ENCODE results near the gene GJA4.
"Not testable (repeated sequence)": the region's sequence is repeated elsewhere in the genome, so short reads cannot be mapped to it uniquely, and the experiment has no call there.

Gene GJA4

DNA sequence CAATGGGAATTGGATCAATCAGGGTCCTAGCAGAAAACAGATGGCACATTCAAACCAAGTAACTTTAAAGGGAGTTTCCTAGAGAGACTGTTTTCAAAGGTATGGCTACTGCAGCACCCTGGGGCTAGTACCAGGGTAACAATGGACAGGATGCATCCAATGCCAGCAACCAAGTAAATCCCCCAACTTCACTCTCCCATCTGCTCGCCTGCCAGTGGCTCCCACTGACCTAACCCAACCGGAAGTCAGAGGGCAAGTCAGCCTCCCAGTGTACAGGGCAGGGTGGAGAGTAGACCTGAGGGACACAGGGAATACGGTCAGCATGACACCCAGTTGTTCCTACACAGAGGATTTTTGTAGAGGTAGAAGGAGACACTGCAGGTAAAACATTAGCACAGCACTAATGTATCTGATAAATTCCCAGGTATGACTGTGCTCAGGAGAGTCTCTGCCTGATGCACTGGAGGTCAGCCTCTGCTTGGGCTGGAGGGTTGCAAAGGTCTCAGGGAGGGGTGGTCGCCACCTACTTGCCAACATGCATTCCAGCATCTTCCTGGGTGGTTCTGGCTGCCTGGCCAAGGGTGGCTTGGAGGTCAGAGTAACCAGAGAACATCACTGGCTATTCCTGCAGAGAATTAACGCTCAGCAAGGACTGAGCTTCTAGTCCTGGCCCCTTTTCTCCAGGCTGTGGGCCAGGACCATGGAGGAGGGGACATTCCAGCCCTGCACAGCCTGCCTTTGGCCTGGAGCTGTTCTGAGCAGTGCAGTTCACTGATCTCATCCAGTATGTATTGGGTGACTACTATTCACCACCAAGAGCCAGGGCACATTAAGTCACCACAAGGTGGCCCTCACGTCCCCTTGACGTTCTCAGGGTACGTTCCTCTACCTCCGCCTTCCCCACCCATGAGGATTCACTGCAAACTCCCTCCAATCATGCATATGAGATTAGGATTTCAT is 5.1 kb upstream of the GJA4 start:
- no peak for DNase-seq

DNA sequence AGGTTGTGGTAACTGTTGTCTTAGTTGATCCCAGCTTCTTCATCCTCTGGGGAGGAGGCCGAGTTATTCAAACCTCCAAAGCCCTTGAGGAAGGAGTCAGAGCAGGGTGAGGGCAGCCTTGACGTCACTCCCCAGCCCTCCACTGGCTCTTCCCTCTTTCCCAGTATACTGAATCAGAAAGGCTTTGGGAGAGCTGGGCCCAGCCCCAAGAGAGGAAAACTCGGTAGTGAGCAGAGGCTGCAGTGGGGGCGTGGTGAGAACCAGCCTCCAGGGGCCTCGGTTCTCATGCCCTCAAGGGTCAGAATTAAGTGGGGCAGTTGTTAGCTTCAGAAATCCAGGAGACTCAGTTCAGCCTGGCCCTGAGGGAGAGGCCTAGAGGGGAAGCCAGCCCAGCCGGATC is 1.8 kb upstream of the GJA4 start:
- no peak for DNase-seq

DNA sequence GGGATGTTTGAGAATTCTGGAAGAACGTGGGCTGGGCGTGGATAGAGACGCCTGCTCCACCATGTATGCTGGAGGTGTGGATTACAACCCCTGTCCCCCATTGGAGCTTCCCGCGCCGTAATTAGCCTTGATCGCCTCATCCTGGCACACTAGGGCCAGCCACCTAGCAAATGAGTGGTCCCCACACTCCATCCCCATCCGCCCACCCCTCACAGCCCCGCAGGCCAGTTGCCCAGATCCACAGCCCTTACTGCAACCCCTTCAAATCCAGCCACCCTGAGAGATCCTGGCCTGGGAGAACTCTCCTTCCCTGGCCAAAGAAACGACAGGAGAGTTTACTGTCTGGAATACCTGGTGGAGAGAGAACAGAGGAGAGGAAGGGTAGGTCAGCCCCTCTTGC is 375 bp upstream of the GJA4 start:
- DNase-seq: no peak

- DNase-seq: no peak
Measured at GRCh38 chr1:34794001-34794789, 1.4 kb downstream of the GJA4 start.

- no peak for DNase-seq
Measured at GRCh38 chr1:34794790-34795180, 2.0 kb downstream of the GJA4 start.

DNA sequence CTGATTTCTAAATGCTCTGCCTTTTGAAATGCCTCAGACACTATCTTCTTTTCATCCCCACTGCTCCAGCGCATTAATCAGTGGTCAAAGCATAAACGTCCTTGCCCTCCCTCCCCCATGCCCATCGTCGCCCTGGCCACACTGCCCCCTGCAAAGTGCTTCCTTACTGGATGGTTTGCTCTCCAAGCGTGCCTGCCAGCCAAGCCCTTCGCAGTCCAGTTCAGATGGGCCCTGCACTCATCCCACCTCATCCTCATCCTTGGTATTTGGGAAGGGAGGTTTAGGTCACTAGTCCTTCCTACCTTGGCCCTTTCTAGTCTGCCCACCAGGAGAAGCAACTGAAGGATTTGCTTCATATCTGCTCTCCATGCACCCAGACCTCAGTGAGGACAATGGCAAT is 3.1 kb downstream of the GJA4 start:
- DNase-seq: no peak

- DNase-seq: no peak
Measured at GRCh38 chr1:34796990-34797389, 4.2 kb downstream of the GJA4 start.

- DNase-seq: no peak
Measured at GRCh38 chr1:34800214-34800613, 7.4 kb downstream of the GJA4 start.

DNA sequence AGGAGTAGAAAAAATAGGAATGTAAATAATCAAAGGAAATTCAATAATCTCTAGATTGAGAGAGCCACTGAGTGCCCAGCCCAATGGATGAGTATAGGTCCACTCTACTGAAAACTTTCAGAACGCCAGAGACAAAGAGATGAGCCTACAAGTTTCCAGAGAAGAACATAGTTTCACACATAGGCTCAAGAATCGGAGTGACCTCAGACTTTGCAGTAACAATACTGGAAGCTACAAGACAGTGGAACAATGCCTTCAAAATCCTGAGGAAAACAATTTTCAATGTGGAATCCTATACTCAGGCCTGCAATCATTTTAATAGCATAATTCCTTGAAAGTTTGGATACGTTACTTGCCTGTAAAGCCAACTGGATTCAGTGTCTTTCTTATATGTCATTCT is 11.0 kb downstream of the GJA4 start:
- no peak for DNase-seq

DNA sequence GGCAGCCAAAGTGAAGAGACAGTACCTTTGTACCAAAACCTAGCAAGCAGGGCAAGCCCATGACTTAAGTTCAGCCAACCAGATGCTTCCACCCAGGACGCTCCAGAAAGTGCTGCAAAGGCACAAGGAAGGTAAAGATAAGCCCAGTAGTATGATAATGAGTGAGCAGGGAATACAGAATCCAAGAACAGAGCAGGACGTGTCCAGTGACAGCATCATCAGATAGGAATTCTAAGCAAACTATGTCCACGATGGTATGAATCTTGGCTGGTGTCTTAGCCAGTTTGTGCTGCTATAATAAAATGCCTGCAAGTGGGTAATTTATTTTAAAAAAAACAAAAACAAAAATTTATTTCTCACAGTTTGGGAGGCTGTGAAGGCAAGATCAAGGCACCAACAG is 13.6 kb downstream of the GJA4 start:
- no peak for DNase-seq

- DNase-seq: no peak
Measured at GRCh38 chr1:34808051-34808810, 15.4 kb downstream of the GJA4 start.

- DNase-seq: not testable (repeated sequence)
Measured at GRCh38 chr1:34810781-34811180, 18.0 kb downstream of the GJA4 start.

DNA sequence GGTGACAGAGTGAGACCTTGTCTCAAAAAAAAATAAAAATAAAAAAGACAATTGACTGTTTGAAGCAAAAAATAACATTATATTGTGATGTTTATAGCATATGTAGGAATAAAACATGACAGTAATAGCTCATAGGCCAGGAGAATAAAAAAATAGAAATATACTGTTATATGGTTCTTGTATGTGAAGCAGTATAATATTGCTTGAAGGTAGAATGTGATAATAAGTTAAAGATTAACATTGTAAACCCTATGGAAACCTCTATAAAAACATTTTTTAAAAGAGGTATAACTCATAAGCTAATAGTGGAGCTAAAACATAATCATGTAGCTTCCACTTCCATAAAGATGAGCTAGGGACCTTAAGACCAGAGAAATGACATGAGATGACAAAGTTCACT is 23.5 kb downstream of the GJA4 start:
- no peak for DNase-seq

DNA sequence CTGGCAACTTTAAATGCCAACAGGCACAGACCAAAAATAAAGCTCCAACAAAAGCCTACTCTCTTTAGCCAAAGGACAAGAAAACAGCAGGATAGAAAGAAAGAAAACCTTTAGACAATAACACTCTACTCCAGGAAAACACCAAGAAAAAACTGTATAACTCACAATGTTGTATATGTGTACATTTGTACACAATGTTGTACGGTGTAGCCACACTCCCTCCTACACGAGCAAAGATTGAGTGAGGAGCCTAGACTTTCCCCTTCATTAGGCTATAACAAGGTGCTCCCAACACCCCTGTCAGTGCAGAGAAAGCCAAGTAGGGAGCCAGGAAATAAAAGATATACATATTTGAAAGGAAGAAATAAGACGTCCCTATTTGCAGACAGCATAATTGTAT is 24.0 kb downstream of the GJA4 start:
- no peak for DNase-seq

GRCh38 chr1:34818862-34819261 is 26.1 kb downstream of the GJA4 start:
- not testable (repeated sequence) for DNase-seq

- DNase-seq: no peak
Measured at GRCh38 chr1:34822202-34822601, 29.4 kb downstream of the GJA4 start.

DNA sequence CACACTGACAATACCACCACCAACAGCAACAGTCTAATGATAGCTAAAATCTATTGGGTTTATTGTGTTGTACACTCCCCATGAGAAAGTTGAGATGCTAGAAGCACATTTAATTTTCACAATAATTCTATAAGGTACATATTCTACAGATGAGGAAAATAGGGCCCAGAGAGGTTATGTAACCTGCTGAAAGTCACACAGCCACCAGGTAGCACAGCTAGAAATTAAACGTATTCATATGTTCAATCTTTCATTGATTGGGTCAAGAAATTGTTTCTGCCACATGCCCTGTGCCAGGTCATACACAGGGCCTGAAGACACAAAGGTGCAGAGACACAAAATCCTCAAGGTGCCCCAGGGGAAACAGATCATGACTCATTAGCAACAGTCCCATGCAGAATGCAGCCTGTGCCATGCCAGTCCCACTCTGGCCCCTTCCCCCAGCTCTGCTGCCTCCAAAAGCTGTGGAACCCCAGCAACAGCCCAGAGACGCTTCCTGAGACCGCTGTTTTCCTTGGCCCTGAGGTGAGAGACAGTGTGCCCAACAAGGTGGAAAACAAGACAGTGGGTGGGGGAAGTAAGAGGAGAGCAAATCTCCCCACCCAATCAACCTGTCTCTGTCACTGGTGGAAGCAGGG is 32.1 kb downstream of the GJA4 start:
- DNase-seq: no peak

GRCh38 chr1:34825455-34826091 is 32.8 kb downstream of the GJA4 start:
- no peak for DNase-seq

DNA sequence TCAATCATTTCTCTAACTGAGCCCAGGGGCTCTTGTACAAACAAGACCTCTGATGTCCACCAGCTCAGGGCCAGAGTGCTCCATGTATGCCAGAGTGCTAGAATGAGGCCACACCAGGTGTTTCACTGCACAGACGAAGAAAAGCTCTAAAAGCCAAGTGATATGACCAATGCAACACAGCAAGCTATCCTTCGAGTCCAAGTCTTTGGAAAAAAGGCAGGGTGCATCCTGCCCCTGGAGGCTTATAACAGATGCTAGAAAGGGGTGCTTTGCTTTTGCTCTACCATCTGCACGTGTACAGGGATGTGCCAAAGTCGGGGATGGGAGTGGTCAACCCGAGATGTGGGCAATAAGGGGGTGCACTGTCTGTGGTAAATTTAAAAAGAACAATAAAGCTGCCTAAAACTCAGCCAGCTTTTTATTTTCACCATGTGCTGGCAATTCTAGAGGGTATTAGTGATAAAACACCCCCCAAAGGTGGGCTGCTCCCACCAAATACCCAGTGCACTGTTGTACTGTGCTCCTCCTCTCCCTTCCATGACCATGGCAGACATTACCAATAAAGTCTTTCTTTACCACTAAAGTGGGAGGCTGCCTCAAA is 34.6 kb downstream of the GJA4 start:
- no peak for DNase-seq

GRCh38 chr1:34828611-34829010 is 35.8 kb downstream of the GJA4 start:
- DNase-seq: no peak
